ENCODE results near the gene KRT75. TPM values are rescaled to one million over a fixed set of nuclear protein-coding genes. Genes with fewer than 3 reads are reported as not detected.

KRT75 gene
- total RNA-seq, 4 donors from 2014 or later, result 0.44 TPM; not detected in 3

GRCh38 chr12:52438305-52439301, 4.4 kb upstream of the KRT75 start:
- Histone ChIP-seq H3K27me3 (no peaks in the 10 kb centered on the region), H3K9me3 (no peaks in the 10 kb centered on the region), H3K4me3 (no peak overlapping the region), H3K36me3 (no peaks in the 10 kb centered on the region), H3K4me1 (peaks cover 27 to 77% (median 38%) of the 10 kb centered on the region in 3 donors), H3K27ac (peak overlapping the region in 3 of 4 donors; percentile 35 to 60 (median 55))
- no peak for TF ChIP-seq CTCF (IDR thresholded peaks at IDR 0.05)
- no peak for TF ChIP-seq POLR2A (IDR thresholded peaks at IDR 0.05)
- no peak for DNase-seq
- 67 to 72% methylated on average over 6 to 7 of the region's 8 CpGs for WGBS, 2 donors
- intact Hi-C loops (cut with DNase I), result no loop called here

- peak overlapping the region in 1 of 4 donors; percentile 57 for H3K27ac ChIP-seq
- no peak for DNase-seq
- intact Hi-C loops (cut with DNase I), result no loop called here
- no peak for TF ChIP-seq POLR2A (IDR thresholded peaks at IDR 0.05)
- TF ChIP-seq CTCF (IDR thresholded peaks at IDR 0.05), result no peak
- H3K4me1 ChIP-seq, result peaks cover 27 to 73% (median 34%) of the 10 kb centered on the region in 3 donors
- H3K9me3 ChIP-seq, result no peaks in the 10 kb centered on the region
- H3K27me3 ChIP-seq, result peaks cover 0 to 9% (median 0%) of the 10 kb centered on the region in 4 donors
- no peak overlapping the region for H3K4me3 ChIP-seq
- no peaks in the 10 kb centered on the region for H3K36me3 ChIP-seq
- WGBS, 2 donors, result 60 to 90% methylated on average over 2 to 5 of the region's 9 CpGs
Measured at GRCh38 chr12:52437508-52437907, 3.3 kb upstream of the KRT75 start.

GRCh38 chr12:52436828-52437474, 2.8 kb upstream of the KRT75 start:
- Histone ChIP-seq H3K27ac (peak overlapping the region; percentile 43 to 61 (median 53)), H3K4me3 (no peak overlapping the region), H3K36me3 (no peaks in the 10 kb centered on the region), H3K27me3 (peaks cover 0 to 11% (median 0%) of the 10 kb centered on the region in 4 donors), H3K9me3 (no peaks in the 10 kb centered on the region), H3K4me1 (peaks cover 27 to 70% (median 34%) of the 10 kb centered on the region in 3 donors)
- WGBS, 2 donors, result 56 to 60% methylated on average over 9 of the region's 9 CpGs
- intact Hi-C loops (cut with DNase I), result no loop called here
- DNase-seq, result no peak
- TF ChIP-seq POLR2A (IDR thresholded peaks at IDR 0.05), result no peak
- TF ChIP-seq CTCF (IDR thresholded peaks at IDR 0.05), result no peak

- no peak for DNase-seq
- Histone ChIP-seq H3K4me3 (no peak overlapping the region), H3K27ac (peak overlapping the region; percentile 43 to 61 (median 53)), H3K36me3 (no peaks in the 10 kb centered on the region), H3K27me3 (peaks cover 0 to 18% (median 0%) of the 10 kb centered on the region in 4 donors), H3K9me3 (no peaks in the 10 kb centered on the region), H3K4me1 (peaks cover 27 to 62% (median 34%) of the 10 kb centered on the region in 3 donors)
- intact Hi-C loops (cut with DNase I), result no loop called here
- no peak for TF ChIP-seq POLR2A (IDR thresholded peaks at IDR 0.05)
- TF ChIP-seq CTCF (IDR thresholded peaks at IDR 0.05), result no peak
- 34 to 40% methylated on average over 9 of the region's 9 CpGs for WGBS, 2 donors
Measured at GRCh38 chr12:52436000-52436827, 2.0 kb upstream of the KRT75 start.
